PC-9 (cell line): ENCODE measurements around the gene MRPS9. TPM values are rescaled to one million over a fixed set of nuclear protein-coding genes. Genes with fewer than 3 reads are reported as not detected.

Source experiments
- BruUV-seq: library from RNA; stranded (reverse); fragments of 400-500 nt; replicated peaks from 2 replicates; lab custom pipeline; 2021; lab: Mats Ljungman, UMichigan
- CTCF ChIA-PET: fragments of 300-600 bp; sonication (Branson Sonifier 250); formaldehyde crosslinking; loops from one replicate; lab custom pipeline; 2022; ENCODE audit warnings: antibody characterized with exemption; lab: Charles Lee
- POLR2A ChIA-PET: fragments of 300-600 bp; sonication (Branson Sonifier 250); formaldehyde crosslinking; loops from one replicate; lab custom pipeline; 2022; ENCODE audit warnings: antibody characterized with exemption; ENCODE audit not compliant: unreplicated experiment; lab: Charles Lee
- DNase-seq, 2 experiments: peaks; one replicate each; pipeline versions ENCODE4 v3.0.0 to v3.0.0-alpha.2; 2015 to 2022; ENCODE audit warnings: mixed read lengths in 1 of 2
- H2AFZ ChIP-seq: fragments of 200-600 bp; sonication (generic); 2 replicates; pipeline ENCODE4 v1.8.1; 2017; ENCODE audit warnings: antibody characterized with exemption
- H3F3A ChIP-seq: fragments of 200-600 bp; sonication (generic); 2 replicates; pipeline ENCODE4 v1.8.1; 2017; ENCODE audit warnings: antibody characterized with exemption, mild to moderate bottlenecking, low read depth; ENCODE audit not compliant: insufficient read depth
- H3K27ac ChIP-seq: fragments of 200-600 bp; sonication (generic); 2 replicates; pipeline ENCODE4 v1.6.1; 2016; ENCODE audit warnings: mixed run types
- H3K27me3 ChIP-seq: fragments of 200-600 bp; sonication (generic); 2 replicates; pipeline ENCODE4 v1.6.1; 2016; ENCODE audit warnings: low read depth, mixed run types; ENCODE audit not compliant: insufficient read depth
- H3K36me3 ChIP-seq: fragments of 200-600 bp; sonication (generic); 2 replicates; pipeline ENCODE4 v1.6.1; 2016; ENCODE audit warnings: low read depth, mixed run types
- H3K4me1 ChIP-seq: fragments of 200-600 bp; sonication (generic); replicated peaks from 2 replicates; pipeline ENCODE4 v1.6.1; 2016; ENCODE audit warnings: mixed run types; ENCODE audit not compliant: insufficient read depth
- H3K4me2 ChIP-seq: fragments of 200-600 bp; sonication (generic); 2 replicates; pipeline ENCODE4 v1.6.1; 2017; ENCODE audit warnings: mixed run types
- H3K4me3 ChIP-seq: fragments of 200-600 bp; sonication (generic); 2 replicates; pipeline ENCODE4 v1.6.1; 2016; ENCODE audit warnings: mixed run types
- H3K79me2 ChIP-seq: fragments of 200-600 bp; sonication (generic); 2 replicates; pipeline ENCODE4 v1.6.1; 2017; ENCODE audit warnings: low read depth, mixed run types
- H3K9me2 ChIP-seq: fragments of 200-600 bp; sonication (generic); 2 replicates; pipeline ENCODE4 v1.8.1; 2017; ENCODE audit warnings: mild to moderate bottlenecking; ENCODE audit not compliant: insufficient read depth
- H3K9me3 ChIP-seq: fragments of 200-600 bp; sonication (generic); 2 replicates; pipeline ENCODE4 v1.8.1; 2016; ENCODE audit warnings: low read depth; ENCODE audit not compliant: insufficient read depth
- H4K20me1 ChIP-seq: fragments of 200-600 bp; sonication (generic); 2 replicates; pipeline ENCODE4 v1.8.1; 2017; ENCODE audit not compliant: insufficient read depth
- EZH2 ChIP-seq: fragments of 200-600 bp; sonication (generic); IDR thresholded peaks from 2 replicates; pipeline ENCODE4 v1.8.0; 2017; ENCODE audit warnings: antibody characterized with exemption, low read depth
- intact Hi-C: fragments of 100-400 bp; cut with micrococcal nuclease; formaldehyde crosslinking; loops from one replicate; pipeline ENCODE4 v1.10.0; 2022; ENCODE audit not compliant: unreplicated experiment
- total RNA-seq: library from RNA; stranded (reverse); gene quantifications from 2 replicates; pipeline ENCODE4 v1.2.3, GENCODE V29; 2021
- TF ChIP-seq, protein P1 (sequence below): fragments of 200-600 bp; sonication (generic); conservative IDR thresholded peaks from 2 replicates; pipeline ENCODE4 v1.6.1; 2017; ENCODE audit warnings: mixed run types, antibody characterized with exemption, mild to moderate bottlenecking, moderate library complexity

Gene MRPS9
- total RNA-seq, 1 experiment from 2014 or later: 27.0 TPM

DNA sequence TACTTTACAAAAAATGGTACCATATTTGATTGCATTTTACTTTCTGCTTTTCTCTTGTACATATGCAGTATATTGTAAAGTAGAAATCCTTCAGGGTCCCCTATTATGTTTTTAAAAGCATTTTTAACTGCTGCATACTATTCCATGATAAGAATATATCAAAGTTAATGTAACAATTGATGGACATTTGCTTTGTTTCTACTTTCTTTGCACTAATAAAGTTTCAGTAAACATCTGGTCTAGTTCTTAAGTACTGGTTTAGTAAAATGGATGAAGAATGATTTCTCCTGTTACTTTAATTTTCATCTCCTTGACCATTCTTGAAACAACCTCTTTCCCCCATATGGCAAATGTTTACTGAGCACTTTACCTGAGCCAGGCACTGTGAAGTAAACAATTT, 1.7 kb downstream of the MRPS9 start:
- Histone ChIP-seq H3K4me2 (0 out of 2 replicates have a peak overlapping the region, but pooled peaks have one; percentile 81), H2AFZ (no peak overlapping the region), H3K27me3 (no peaks in the 10 kb centered on the region), H3K9me3 (no peaks in the 10 kb centered on the region), H3K4me3 (no peak overlapping the region), H3K36me3 (no peaks in the 10 kb centered on the region), H3K9me2 (no peaks in the 10 kb centered on the region), H3K27ac (no peak overlapping the region), H3K79me2 (peaks cover 20% of the 10 kb centered on the region; the same call in 1 of the 2 replicates), H4K20me1 (no peaks in the 10 kb centered on the region), H3F3A (no peaks in the 10 kb centered on the region), H3K4me1 (no peaks in the 10 kb centered on the region; the same call in 1 of the 2 replicates)
- intact Hi-C loops: no loop called here
- ChIA-PET POLR2A (no interaction called here), CTCF (no interaction called here)
- DNase-seq: no peak
- TSS peak; percentile 25 for BruUV-seq
- TF ChIP-seq, protein P1, sequence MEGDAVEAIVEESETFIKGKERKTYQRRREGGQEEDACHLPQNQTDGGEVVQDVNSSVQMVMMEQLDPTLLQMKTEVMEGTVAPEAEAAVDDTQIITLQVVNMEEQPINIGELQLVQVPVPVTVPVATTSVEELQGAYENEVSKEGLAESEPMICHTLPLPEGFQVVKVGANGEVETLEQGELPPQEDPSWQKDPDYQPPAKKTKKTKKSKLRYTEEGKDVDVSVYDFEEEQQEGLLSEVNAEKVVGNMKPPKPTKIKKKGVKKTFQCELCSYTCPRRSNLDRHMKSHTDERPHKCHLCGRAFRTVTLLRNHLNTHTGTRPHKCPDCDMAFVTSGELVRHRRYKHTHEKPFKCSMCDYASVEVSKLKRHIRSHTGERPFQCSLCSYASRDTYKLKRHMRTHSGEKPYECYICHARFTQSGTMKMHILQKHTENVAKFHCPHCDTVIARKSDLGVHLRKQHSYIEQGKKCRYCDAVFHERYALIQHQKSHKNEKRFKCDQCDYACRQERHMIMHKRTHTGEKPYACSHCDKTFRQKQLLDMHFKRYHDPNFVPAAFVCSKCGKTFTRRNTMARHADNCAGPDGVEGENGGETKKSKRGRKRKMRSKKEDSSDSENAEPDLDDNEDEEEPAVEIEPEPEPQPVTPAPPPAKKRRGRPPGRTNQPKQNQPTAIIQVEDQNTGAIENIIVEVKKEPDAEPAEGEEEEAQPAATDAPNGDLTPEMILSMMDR: no peak
- TF ChIP-seq EZH2: no peak

- CTCF ChIA-PET: no interaction called here
- Histone ChIP-seq H3K4me1 (no peaks in the 10 kb centered on the region; the same call in 1 of the 2 replicates), H3K36me3 (no peaks in the 10 kb centered on the region), H3K4me3 (no peak overlapping the region), H3K9me2 (no peaks in the 10 kb centered on the region), H2AFZ (no peak overlapping the region), H3K79me2 (peaks cover 20% of the 10 kb centered on the region; the same call in 1 of the 2 replicates), H3K27me3 (no peaks in the 10 kb centered on the region), H3F3A (no peaks in the 10 kb centered on the region), H3K4me2 (no peak overlapping the region), H3K27ac (no peak overlapping the region), H4K20me1 (no peaks in the 10 kb centered on the region), H3K9me3 (no peaks in the 10 kb centered on the region)
- BruUV-seq: no TSS peak
- TF ChIP-seq, protein P1: no peak
- no peak for DNase-seq
- POLR2A ChIA-PET: no interaction called here
- intact Hi-C loops: no loop called here
Observed at GRCh38 chr2:105042189-105042588, 4.3 kb downstream of the MRPS9 start.

DNA sequence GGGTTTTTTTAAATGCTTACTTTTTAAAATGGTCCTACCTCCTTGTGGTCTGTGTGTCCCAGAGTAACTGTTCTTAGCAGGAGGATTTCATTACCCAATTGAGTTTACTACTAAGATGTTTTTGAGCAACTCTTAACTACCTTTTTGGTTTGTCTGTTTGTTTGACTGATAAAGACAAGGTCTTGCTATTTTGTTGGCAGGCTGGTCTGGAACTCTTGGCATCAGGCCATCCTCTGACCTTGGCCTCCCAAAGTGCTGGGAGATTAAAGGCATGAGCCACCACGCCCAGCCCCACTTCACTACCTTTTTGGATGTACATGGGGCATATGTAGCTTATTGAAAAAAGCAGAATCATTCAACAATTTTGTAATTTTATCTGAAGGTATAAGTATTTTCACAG, 14.9 kb downstream of the MRPS9 start:
- H2AFZ ChIP-seq: no peak overlapping the region
- DNase-seq: no peak
- H3K4me2 ChIP-seq: no peak overlapping the region
- intact Hi-C loops: no loop called here
- BruUV-seq: no TSS peak
- no peaks in the 10 kb centered on the region for H3K4me1 ChIP-seq
- no peaks in the 10 kb centered on the region for H3F3A ChIP-seq
- POLR2A ChIA-PET: no interaction called here
- no peak overlapping the region for H3K27ac ChIP-seq
- no peaks in the 10 kb centered on the region for H3K9me3 ChIP-seq
- no peaks in the 10 kb centered on the region; the same call in 1 of the 2 replicates for H3K79me2 ChIP-seq
- H3K9me2 ChIP-seq: no peaks in the 10 kb centered on the region; the same call in 1 of the 2 replicates
- no peaks in the 10 kb centered on the region for H3K27me3 ChIP-seq
- no peaks in the 10 kb centered on the region for H4K20me1 ChIP-seq
- CTCF ChIA-PET: no interaction called here
- no peak overlapping the region for H3K4me3 ChIP-seq
- TF ChIP-seq EZH2: no peak
- TF ChIP-seq, protein P1: no peak
- peaks cover 7% of the 10 kb centered on the region for H3K36me3 ChIP-seq
